CD14-positive monocyte (primary cell): Measurements from ENCODE around the gene UGT1A3. TPM values are rescaled to one million over a fixed set of nuclear protein-coding genes. Genes with fewer than 3 reads are reported as not detected.
A peak's percentile ranks its signal among the peaks of the same experiment; 100 is the strongest.

Experiments
- DNase-seq, 3 donors: peaks; one replicate each; pipeline ENCODE4 v3.0.0-alpha.2; 2011 to 2022
- H2AFZ ChIP-seq: 2 replicates; pipeline ENCODE4 v1.6.0; 2012; ENCODE audit warnings: mild to moderate bottlenecking, low read depth, low read length, inconsistent platforms; ENCODE audit not compliant: insufficient read depth, poor library complexity, severe bottlenecking
- H3K27ac ChIP-seq, 2 donors: 1 replicate in 1 of 2; 2 replicates in 1 of 2; pipeline ENCODE4 v1.5.1; 2012 to 2013; ENCODE audit warnings: low read length in 2 of 2, control low read depth in 1 of 2, inconsistent platforms in 1 of 2, low read depth in 1 of 2, mild to moderate bottlenecking in 1 of 2
- H3K27me3 ChIP-seq, 2 donors: one replicate each; pipeline versions ENCODE4 v1.6.0 to v1.6.1; 2011 to 2013; ENCODE audit warnings: low read length in 2 of 2; ENCODE audit not compliant: control insufficient read depth in 2 of 2, insufficient read depth in 2 of 2
- H3K36me3 ChIP-seq, 2 donors: replicated peaks in 1 of 2; 1 replicate in 1 of 2; 2 replicates in 1 of 2; pipeline versions ENCODE4 v1.5.1 to v1.6.1; 2012 to 2013; ENCODE audit warnings: low read length in 2 of 2, control low read depth in 1 of 2, inconsistent platforms in 1 of 2, mild to moderate bottlenecking in 1 of 2; ENCODE audit not compliant: insufficient read depth in 2 of 2, control insufficient read depth in 1 of 2
- H3K4me1 ChIP-seq, 2 donors: 1 replicate in 1 of 2; 2 replicates in 1 of 2; pipeline versions ENCODE4 v1.5.1 to v1.6.1; 2012 to 2013; ENCODE audit warnings: low read length in 2 of 2, control low read depth in 1 of 2, inconsistent platforms in 1 of 2, mild to moderate bottlenecking in 1 of 2, moderate library complexity in 1 of 2; ENCODE audit not compliant: insufficient read depth in 2 of 2, control insufficient read depth in 1 of 2
- H3K4me2 ChIP-seq: replicated peaks from 2 replicates; pipeline ENCODE3; 2012; ENCODE audit warnings: low read length, moderate library complexity, mild to moderate bottlenecking; ENCODE audit not compliant: poor library complexity, severe bottlenecking; ENCODE audit errors: extremely low read depth
- H3K4me3 ChIP-seq, 3 experiments: fragments of 200-600 bp in 1 of 3; sonication (generic) in 1 of 3; replicated peaks in 1 of 3; 1 replicate in 2 of 3; 2 replicates in 1 of 3; pipeline ENCODE4 v1.5.1; 2011 to 2013; ENCODE audit warnings: low read length in 3 of 3, mild to moderate bottlenecking in 3 of 3, control low read depth in 2 of 3, low read depth in 2 of 3, inconsistent platforms in 1 of 3, moderate library complexity in 1 of 3
- H3K79me2 ChIP-seq: 2 replicates; pipeline ENCODE4 v1.6.0; 2012; ENCODE audit warnings: mild to moderate bottlenecking, control low read depth, inconsistent platforms, low read length, moderate library complexity; ENCODE audit not compliant: insufficient read depth
- H3K9ac ChIP-seq: 2 replicates; pipeline ENCODE4 v1.6.0; 2017; ENCODE audit warnings: low read length, mild to moderate bottlenecking; ENCODE audit not compliant: insufficient read depth, poor library complexity, severe bottlenecking
- H3K9me3 ChIP-seq, 2 donors: replicated peaks in 1 of 2; 1 replicate in 1 of 2; 2 replicates in 1 of 2; pipeline versions ENCODE4 v1.5.1 to v1.6.1; 2012 to 2013; ENCODE audit warnings: low read length in 2 of 2, control low read depth in 1 of 2; ENCODE audit not compliant: control insufficient read depth in 1 of 2, insufficient read depth in 1 of 2
- H4K20me1 ChIP-seq: 2 replicates; pipeline ENCODE4 v1.6.0; 2012; ENCODE audit warnings: mild to moderate bottlenecking, low read length, control low read depth, moderate library complexity; ENCODE audit not compliant: insufficient read depth
- H3K27ac Mint-ChIP-seq, 7 donors: one replicate each; pipeline ENCODE4 v1.8.0; 2020; ENCODE audit warnings: mild to moderate bottlenecking in 7 of 7, mixed read lengths in 7 of 7, moderate library complexity in 6 of 7, inconsistent platforms in 2 of 7
- H3K27me3 Mint-ChIP-seq, 3 donors: one replicate each; pipeline ENCODE4 v1.8.0; 2021 to 2022; ENCODE audit warnings: low read depth in 3 of 3, mild to moderate bottlenecking in 3 of 3, mixed read lengths in 3 of 3, moderate library complexity in 3 of 3, inconsistent platforms in 1 of 3
- H3K36me3 Mint-ChIP-seq, 2 donors: one replicate each; pipeline ENCODE4 v1.8.0; 2020; ENCODE audit warnings: mixed read lengths in 2 of 2, inconsistent platforms in 1 of 2, mild to moderate bottlenecking in 1 of 2
- H3K4me1 Mint-ChIP-seq: one replicate; pipeline ENCODE4 v1.8.0; 2020; ENCODE audit warnings: mild to moderate bottlenecking, mixed read lengths
- H3K4me3 Mint-ChIP-seq, 2 donors: one replicate each; pipeline ENCODE4 v1.8.0; 2020; ENCODE audit warnings: mild to moderate bottlenecking in 2 of 2, mixed read lengths in 2 of 2, moderate library complexity in 1 of 2
- H3K9me3 Mint-ChIP-seq, 7 donors: one replicate each; pipeline ENCODE4 v1.8.0; 2020 to 2022; ENCODE audit warnings: mixed read lengths in 7 of 7, mild to moderate bottlenecking in 6 of 7, moderate library complexity in 6 of 7, inconsistent platforms in 2 of 7
- WGBS: methylation state at CpG from one replicate; pipeline ENCODE4 v1.1.5; 2013; ENCODE audit warnings: missing lambda C conversion rate; ENCODE audit not compliant: insufficient coverage; 5-methylcytosine and 5-hydroxymethylcytosine counted together
- intact Hi-C, 2 donors: fragments of 100-400 bp; cut with micrococcal nuclease; formaldehyde crosslinking; loops; one replicate each; pipeline versions ENCODE4 v1.15.0 to v1.15.1; 2023
- polyA plus RNA-seq, 3 donors: library from polyadenylated mRNA; depleted of rRNA in 1 of 3; unstranded in 2 of 3; stranded (reverse) in 1 of 3; fragments of 300-500 nt in 2 of 3; fragments of >200 nt in 1 of 3; fragmentation: Illumina TruSeq in 2 of 3; gene quantifications; 1 replicate in 2 of 3; 2 replicates in 1 of 3; pipeline ENCODE4 v1.2.3, GENCODE V29; 2012 to 2021
- TF ChIP-seq, protein P1 (sequence below): fragments of 200-600 bp; IDR thresholded peaks from one replicate; pipeline ENCODE4 v1.8.0; 2022; ENCODE audit warnings: antibody characterized with exemption, mild to moderate bottlenecking

Gene UGT1A3
- polyA plus RNA-seq, 3 donors = not detected

GRCh38 chr2:233706720-233707119 lies 22.1 kb upstream of the UGT1A3 start:
- Histone ChIP-seq H4K20me1 (no peaks in the 10 kb centered on the region), H3K9me3 (no peaks in the 10 kb centered on the region), H2AFZ (no peak overlapping the region), H3K4me2 (no peak overlapping the region), H3K4me1 (no peaks in the 10 kb centered on the region), H3K4me3 (no peak overlapping the region), H3K27me3 (no peaks in the 10 kb centered on the region), H3K9ac (no peak overlapping the region), H3K27ac (no peak overlapping the region), H3K36me3 (no peaks in the 10 kb centered on the region), H3K79me2 (no peaks in the 10 kb centered on the region)
- DNase-seq = no peak
- H3K27me3 Mint-ChIP-seq = peaks cover 3 to 4% (median 4%) of the 10 kb centered on the region in 3 donors
- no peaks in the 10 kb centered on the region for H3K36me3 Mint-ChIP-seq
- WGBS = no CpG with 5 or more reads among the region's 1 CpG
- peaks cover 0 to 3% (median 0%) of the 10 kb centered on the region in 7 donors for H3K9me3 Mint-ChIP-seq
- no peak overlapping the region for H3K27ac Mint-ChIP-seq
- H3K4me1 Mint-ChIP-seq = no peaks in the 10 kb centered on the region
- no peak overlapping the region for H3K4me3 Mint-ChIP-seq
- TF ChIP-seq, protein P1, sequence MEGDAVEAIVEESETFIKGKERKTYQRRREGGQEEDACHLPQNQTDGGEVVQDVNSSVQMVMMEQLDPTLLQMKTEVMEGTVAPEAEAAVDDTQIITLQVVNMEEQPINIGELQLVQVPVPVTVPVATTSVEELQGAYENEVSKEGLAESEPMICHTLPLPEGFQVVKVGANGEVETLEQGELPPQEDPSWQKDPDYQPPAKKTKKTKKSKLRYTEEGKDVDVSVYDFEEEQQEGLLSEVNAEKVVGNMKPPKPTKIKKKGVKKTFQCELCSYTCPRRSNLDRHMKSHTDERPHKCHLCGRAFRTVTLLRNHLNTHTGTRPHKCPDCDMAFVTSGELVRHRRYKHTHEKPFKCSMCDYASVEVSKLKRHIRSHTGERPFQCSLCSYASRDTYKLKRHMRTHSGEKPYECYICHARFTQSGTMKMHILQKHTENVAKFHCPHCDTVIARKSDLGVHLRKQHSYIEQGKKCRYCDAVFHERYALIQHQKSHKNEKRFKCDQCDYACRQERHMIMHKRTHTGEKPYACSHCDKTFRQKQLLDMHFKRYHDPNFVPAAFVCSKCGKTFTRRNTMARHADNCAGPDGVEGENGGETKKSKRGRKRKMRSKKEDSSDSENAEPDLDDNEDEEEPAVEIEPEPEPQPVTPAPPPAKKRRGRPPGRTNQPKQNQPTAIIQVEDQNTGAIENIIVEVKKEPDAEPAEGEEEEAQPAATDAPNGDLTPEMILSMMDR = no peak
- intact Hi-C loops = no loop called here

DNA sequence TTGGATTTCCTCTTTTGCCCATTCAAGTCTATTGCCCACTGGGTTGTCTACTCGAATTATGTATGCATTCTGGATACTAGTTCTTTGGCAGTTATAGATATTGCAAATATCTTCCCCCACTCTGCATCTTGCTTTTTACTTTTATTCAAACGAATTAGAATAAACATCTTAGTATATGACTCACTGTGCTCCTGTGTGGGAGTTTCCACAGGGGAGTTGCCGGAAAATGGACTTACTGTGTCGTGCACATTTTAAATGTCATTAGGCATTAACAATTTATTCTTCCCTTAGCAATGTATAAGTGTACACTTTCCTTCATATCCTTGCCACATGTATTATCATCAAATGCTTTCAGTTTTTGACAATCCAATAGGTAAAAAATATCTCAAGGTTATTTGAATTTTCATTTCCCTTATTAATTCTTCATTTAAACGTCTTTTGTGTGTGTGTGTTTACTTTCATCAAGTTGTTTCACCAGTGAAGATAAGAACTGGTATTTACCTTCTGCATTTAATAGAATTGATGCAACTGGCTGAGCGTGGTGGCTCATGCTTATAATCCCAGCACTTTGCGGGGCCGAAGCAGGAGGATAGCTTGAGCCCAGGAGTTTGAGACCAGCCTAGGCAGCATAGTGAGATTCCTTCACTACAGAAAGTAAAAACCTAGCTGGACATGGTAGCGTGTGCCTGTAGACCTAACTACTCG lies 20.8 kb upstream of the UGT1A3 start:
- H3K4me3 Mint-ChIP-seq = no peak overlapping the region
- H2AFZ ChIP-seq = no peak overlapping the region
- H3K36me3 ChIP-seq = no peaks in the 10 kb centered on the region
- intact Hi-C loops = no loop called here
- H3K27ac Mint-ChIP-seq = peak overlapping the region in 1 of 7 donors; percentile 47
- no peak overlapping the region for H3K9ac ChIP-seq
- no peaks in the 10 kb centered on the region for H3K36me3 Mint-ChIP-seq
- peaks cover 0 to 2% (median 0%) of the 10 kb centered on the region in 7 donors for H3K9me3 Mint-ChIP-seq
- no peaks in the 10 kb centered on the region for H4K20me1 ChIP-seq
- TF ChIP-seq, protein P1 = no peak
- H3K4me1 Mint-ChIP-seq = no peaks in the 10 kb centered on the region
- H3K4me2 ChIP-seq = no peak overlapping the region
- no peaks in the 10 kb centered on the region for H3K27me3 ChIP-seq
- H3K27ac ChIP-seq = no peak overlapping the region
- H3K4me1 ChIP-seq = no peaks in the 10 kb centered on the region
- no peaks in the 10 kb centered on the region for H3K79me2 ChIP-seq
- peaks cover 3 to 6% (median 5%) of the 10 kb centered on the region in 3 donors for H3K27me3 Mint-ChIP-seq
- 100% methylated on average over 1 of the region's 10 CpGs for WGBS
- no peaks in the 10 kb centered on the region for H3K9me3 ChIP-seq
- H3K4me3 ChIP-seq = no peak overlapping the region
- no peak for DNase-seq
